ENCODE measurements around the gene SPTB.

The SPTB gene

GRCh38 chr14:64891173-64891838 lies 11.6 kb upstream of the SPTB start:
- DNase-seq (ENCODE audit: low spot score), result no peak
- TF ChIP-seq CTCF (IDR thresholded peaks at IDR 0.05; ENCODE audit: extremely low read depth, insufficient read depth, missing control alignments), result no peak
- in situ Hi-C loops (cut with MboI; ENCODE audit: low pct_unique_long_range_greater_than_20kb, low sequenced_read_pairs, unreplicated experiment), result no loop called here

GRCh38 chr14:64889352-64889751 lies 9.6 kb upstream of the SPTB start:
- DNase-seq (ENCODE audit: low spot score), result no peak
- in situ Hi-C loops (cut with MboI; ENCODE audit: low pct_unique_long_range_greater_than_20kb, low sequenced_read_pairs, unreplicated experiment), result loop anchor here (10.0 kb wide), 1 partner anchor 65 kb away; no protein-coding TSS in a partner anchor
- TF ChIP-seq CTCF (IDR thresholded peaks at IDR 0.05; ENCODE audit: extremely low read depth, insufficient read depth, missing control alignments), result no peak

DNA sequence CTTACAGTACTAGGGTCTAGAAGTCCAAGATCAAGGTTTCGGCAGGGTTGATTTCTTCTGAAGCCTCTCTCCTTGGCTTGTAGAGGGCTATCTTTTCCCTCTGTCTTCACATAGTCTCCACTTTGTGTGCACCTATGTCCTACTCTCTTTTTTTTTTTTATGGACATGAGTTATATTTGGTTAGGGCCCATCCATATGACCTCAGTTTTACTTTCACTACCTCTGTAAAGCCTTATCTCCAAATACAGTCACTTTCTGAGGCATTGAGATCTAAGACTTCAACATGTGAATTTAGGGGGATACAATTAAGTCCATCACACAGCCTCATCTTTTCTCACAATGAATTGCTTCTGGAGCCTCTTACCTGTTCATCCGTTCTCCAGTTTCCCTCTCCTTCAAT lies 5.9 kb upstream of the SPTB start:
- TF ChIP-seq CTCF (IDR thresholded peaks at IDR 0.05; ENCODE audit: extremely low read depth, insufficient read depth, missing control alignments), result no peak
- in situ Hi-C loops (cut with MboI; ENCODE audit: low pct_unique_long_range_greater_than_20kb, low sequenced_read_pairs, unreplicated experiment), result loop anchor here (10.0 kb wide), 1 partner anchor 61 kb away; no protein-coding TSS in a partner anchor
- no peak for DNase-seq (ENCODE audit: low spot score)

GRCh38 chr14:64880221-64881121 lies 764 bp upstream of the SPTB start:
- TF ChIP-seq CTCF (IDR thresholded peaks at IDR 0.05; ENCODE audit: extremely low read depth, insufficient read depth, missing control alignments), result no peak
- DNase-seq (ENCODE audit: low spot score), result peak; percentile 81
- in situ Hi-C loops (cut with MboI; ENCODE audit: low pct_unique_long_range_greater_than_20kb, low sequenced_read_pairs, unreplicated experiment), result loop anchor here (10.0 kb wide), 1 partner anchor 56 kb away; no protein-coding TSS in a partner anchor

GRCh38 chr14:64878837-64879634 lies 671 bp downstream of the SPTB start:
- DNase-seq (ENCODE audit: low spot score), result no peak
- in situ Hi-C loops (cut with MboI; ENCODE audit: low pct_unique_long_range_greater_than_20kb, low sequenced_read_pairs, unreplicated experiment), result no loop called here
- TF ChIP-seq CTCF (IDR thresholded peaks at IDR 0.05; ENCODE audit: extremely low read depth, insufficient read depth, missing control alignments), result no peak

GRCh38 chr14:64877846-64878245 lies 1.9 kb downstream of the SPTB start:
- no peak for TF ChIP-seq CTCF (IDR thresholded peaks at IDR 0.05; ENCODE audit: extremely low read depth, insufficient read depth, missing control alignments)
- in situ Hi-C loops (cut with MboI; ENCODE audit: low pct_unique_long_range_greater_than_20kb, low sequenced_read_pairs, unreplicated experiment), result no loop called here
- DNase-seq (ENCODE audit: low spot score), result no peak
